HEK293T (cell line): ENCODE measurements around the gene GRK4.

Experiments
- BHLHE40 ChIP-seq: fragments of 450-650 bp; IDR thresholded peaks from 2 replicates; pipeline ENCODE4 v1.6.1; 2016; ENCODE audit warnings: mild to moderate bottlenecking, moderate library complexity, borderline replicate concordance
- FOXA1 ChIP-seq: fragments of 450-650 bp; IDR thresholded peaks from 2 replicates; pipeline ENCODE4 v1.6.1; 2016; ENCODE audit warnings: mild to moderate bottlenecking
- FOXK2 ChIP-seq: fragments of 450-650 bp; IDR thresholded peaks from 2 replicates; pipeline ENCODE4 v1.6.1; 2016; ENCODE audit warnings: mild to moderate bottlenecking
- FOXM1 ChIP-seq: fragments of 450-650 bp; IDR thresholded peaks from 2 replicates; pipeline ENCODE4 v1.6.1; 2017; ENCODE audit warnings: mild to moderate bottlenecking, borderline replicate concordance
- SUZ12 ChIP-seq: fragments of 450-650 bp; IDR thresholded peaks from 2 replicates; pipeline ENCODE4 v1.6.1; 2016; ENCODE audit warnings: mild to moderate bottlenecking
- ZNF384 ChIP-seq: fragments of 450-650 bp; IDR thresholded peaks from 2 replicates; pipeline ENCODE4 v1.6.1; 2016

DNA sequence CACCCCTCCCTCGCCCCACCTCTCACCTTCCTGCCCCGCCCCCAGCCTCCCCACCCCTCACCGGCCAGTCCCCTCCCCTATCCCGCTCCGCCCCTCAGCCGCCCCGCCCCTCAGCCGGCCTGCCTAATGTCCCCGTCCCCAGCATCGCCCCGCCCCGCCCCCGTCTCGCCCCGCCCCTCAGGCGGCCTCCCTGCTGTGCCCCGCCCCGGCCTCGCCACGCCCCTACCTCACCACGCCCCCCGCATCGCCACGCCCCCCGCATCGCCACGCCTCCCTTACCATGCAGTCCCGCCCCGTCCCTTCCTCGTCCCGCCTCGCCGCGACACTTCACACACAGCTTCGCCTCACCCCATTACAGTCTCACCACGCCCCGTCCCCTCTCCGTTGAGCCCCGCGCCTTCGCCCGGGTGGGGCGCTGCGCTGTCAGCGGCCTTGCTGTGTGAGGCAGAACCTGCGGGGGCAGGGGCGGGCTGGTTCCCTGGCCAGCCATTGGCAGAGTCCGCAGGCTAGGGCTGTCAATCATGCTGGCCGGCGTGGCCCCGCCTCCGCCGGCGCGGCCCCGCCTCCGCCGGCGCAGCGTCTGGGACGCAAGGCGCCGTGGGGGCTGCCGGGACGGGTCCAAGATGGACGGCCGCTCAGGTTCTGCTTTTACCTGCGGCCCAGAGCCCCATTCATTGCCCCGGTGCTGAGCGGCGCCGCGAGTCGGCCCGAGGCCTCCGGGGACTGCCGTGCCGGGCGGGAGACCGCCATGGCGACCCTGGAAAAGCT lies 110.9 kb downstream of the GRK4 start, which contains the start of the genes HTT and HTT-AS:
- TF ChIP-seq FOXK2, result no peak
- no peak for TF ChIP-seq FOXA1
- TF ChIP-seq SUZ12, result no peak
- no peak for TF ChIP-seq FOXM1
- TF ChIP-seq BHLHE40, result no peak
- TF ChIP-seq ZNF384, result no peak
